ENCODE data around the gene VANGL2. TPM values are rescaled to one million over a fixed set of nuclear protein-coding genes. Genes with fewer than 3 reads are reported as not detected.

VANGL2 gene
- total and polyA plus RNA-seq, 4 experiments from 2014 or later = not detected

DNA sequence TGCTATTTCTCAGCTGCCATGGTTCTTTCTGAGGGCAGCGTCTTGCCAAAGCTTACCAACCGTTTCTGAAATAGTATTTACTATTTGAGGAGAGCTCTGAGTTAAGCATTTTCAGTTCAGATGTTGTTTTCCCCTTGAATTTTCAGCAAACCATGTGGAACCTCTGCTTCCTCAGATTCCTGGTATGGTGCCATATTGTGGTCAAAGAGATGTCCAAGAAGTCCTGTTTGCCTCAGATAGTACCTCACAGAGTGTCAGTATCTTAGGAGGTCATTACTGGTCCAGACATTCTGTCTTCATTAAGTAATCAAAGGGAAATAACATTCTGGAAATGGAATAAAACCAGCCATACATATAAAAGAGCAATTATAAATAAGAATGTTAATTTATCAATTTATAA lies 36.6 kb downstream of the VANGL2 start:
- no peak for DNase-seq
- Histone ChIP-seq H3K4me3 (ENCODE audit: low read length in 2 of 2) (no peak overlapping the region), H3K27ac (ENCODE audit: low read depth, low read length) (peak overlapping the region; percentile 77), H3K36me3 (ENCODE audit: insufficient read depth, low read length) (no peaks in the 10 kb centered on the region), H3K27me3 (ENCODE audit: insufficient read depth, low read length) (no peaks in the 10 kb centered on the region), H3K4me1 (ENCODE audit: insufficient read depth, low read length) (peaks cover 41% of the 10 kb centered on the region), H3K9me3 (ENCODE audit: control insufficient read depth in 1 of 2, low read length in 2 of 2) (no peaks in the 10 kb centered on the region)
- Mint-ChIP-seq H3K9me3 (peaks cover 0 to 17% (median 3%) of the 10 kb centered on the region in 8 donors), H3K4me3 (peak overlapping the region in 4 of 8 donors; percentile 37 to 91 (median 81)), H3K27ac (peak overlapping the region; percentile 82 to 99 (median 98)), H3K4me1 (peaks cover 35 to 63% (median 50%) of the 10 kb centered on the region in 4 donors), H3K27me3 (no peaks in the 10 kb centered on the region), H3K36me3 (peaks cover 0 to 4% of the 10 kb centered on the region in 2 donors)
- CTCF ChIA-PET (ENCODE audit: partially characterized antibody) = interaction anchor here (1.0 to 1.6 kb wide), 4 partner anchors 8 to 173 kb away, joined by 3 to 5 read pairs (median 4); no protein-coding TSS in a partner anchor
- POLR2A ChIA-PET (ENCODE audit: partially characterized antibody) = interaction anchor here (1.2 to 1.6 kb wide), 4 partner anchors 8 to 124 kb away, joined by 3 to 9 read pairs (median 6); no protein-coding TSS in a partner anchor
- intact Hi-C loops (cut with micrococcal nuclease) = no loop called here

DNA sequence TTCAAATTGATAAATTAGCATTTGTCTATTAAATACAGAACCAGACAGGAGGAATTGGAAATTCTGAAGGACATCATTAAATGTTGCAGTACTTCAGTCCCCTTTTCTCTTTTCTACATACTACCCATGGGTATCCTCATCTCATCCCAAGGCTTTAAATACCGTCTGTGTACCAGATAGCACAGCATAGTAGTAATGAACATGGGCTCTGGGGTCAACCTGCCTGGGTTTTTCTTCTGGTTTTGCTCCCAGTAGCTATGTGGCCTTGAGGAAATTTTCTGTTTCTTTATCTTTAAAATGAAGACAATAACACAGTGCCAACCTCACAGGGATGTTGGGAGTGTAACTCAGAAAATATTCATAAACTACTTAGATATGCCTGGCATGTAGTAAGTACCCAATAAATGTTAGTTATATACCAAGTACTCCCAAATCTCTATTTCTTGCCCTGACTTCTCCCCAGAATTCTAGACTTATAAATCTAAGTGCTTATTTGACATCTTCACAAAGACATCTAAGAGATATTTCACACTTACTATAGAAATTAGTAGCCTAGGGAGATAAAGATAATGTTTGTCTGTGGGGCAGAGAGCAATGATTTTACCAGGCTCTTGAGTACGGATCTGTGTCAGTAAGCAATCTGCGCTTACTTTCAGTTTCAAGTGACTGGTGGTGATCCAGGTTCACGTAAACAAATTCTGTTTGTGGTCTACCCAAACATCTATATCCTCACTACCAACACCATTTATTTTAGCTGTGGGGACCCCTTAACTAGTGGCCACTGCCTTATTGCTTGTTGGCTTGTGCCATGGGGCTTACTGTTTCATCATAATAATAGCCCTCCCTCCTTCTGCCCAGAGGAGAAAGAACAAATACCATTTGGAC lies 37.3 kb downstream of the VANGL2 start:
- DNase-seq = peak; percentile 50 to 60 (median 52)
- Mint-ChIP-seq H3K36me3 (peaks cover 0 to 4% of the 10 kb centered on the region in 2 donors), H3K9me3 (peaks cover 0 to 17% (median 3%) of the 10 kb centered on the region in 8 donors)

GRCh38 chr1:160438317-160438918 lies 38.1 kb downstream of the VANGL2 start:
- peaks cover 0 to 4% of the 10 kb centered on the region in 2 donors for H3K36me3 Mint-ChIP-seq
- peaks cover 0 to 17% (median 3%) of the 10 kb centered on the region in 8 donors for H3K9me3 Mint-ChIP-seq
- no peaks in the 10 kb centered on the region for H3K9me3 ChIP-seq (ENCODE audit: control insufficient read depth in 1 of 2, low read length in 2 of 2)
- H3K4me1 ChIP-seq (ENCODE audit: insufficient read depth, low read length) = peaks cover 34% of the 10 kb centered on the region
- no peaks in the 10 kb centered on the region for H3K27me3 Mint-ChIP-seq
- ChIA-PET POLR2A (ENCODE audit: partially characterized antibody) (interaction anchor here (0.8 to 1.6 kb wide), 8 partner anchors 8 to 140 kb away, joined by 3 to 9 read pairs (median 4); no protein-coding TSS in a partner anchor), CTCF (ENCODE audit: partially characterized antibody) (interaction anchor here (1.6 kb wide), 1 partner anchor 10 kb away, joined by 6 read pairs; no protein-coding TSS in a partner anchor)
- DNase-seq = no peak
- peaks cover 32 to 56% (median 43%) of the 10 kb centered on the region in 4 donors for H3K4me1 Mint-ChIP-seq
- peak overlapping the region; percentile 31 to 62 for H3K4me3 ChIP-seq (ENCODE audit: low read length in 2 of 2)
- H3K27ac Mint-ChIP-seq = peak overlapping the region; percentile 82 to 99 (median 98)
- H3K4me3 Mint-ChIP-seq = peak overlapping the region; percentile 86 to 91 (median 88)
- no peaks in the 10 kb centered on the region for H3K27me3 ChIP-seq (ENCODE audit: insufficient read depth, low read length)
- peak overlapping the region; percentile 77 for H3K27ac ChIP-seq (ENCODE audit: low read depth, low read length)
- intact Hi-C loops (cut with micrococcal nuclease) = loop anchor here (2.0 kb wide), 1 partner anchor 24 kb away; no protein-coding TSS in a partner anchor
- H3K36me3 ChIP-seq (ENCODE audit: insufficient read depth, low read length) = no peaks in the 10 kb centered on the region

More for the DNA sequence above, 37.3 kb downstream of the VANGL2 start:
- Mint-ChIP-seq H3K27ac (peak overlapping the region; percentile 82 to 99 (median 98)), H3K27me3 (no peaks in the 10 kb centered on the region), H3K4me3 (peak overlapping the region; percentile 86 to 91 (median 88)), H3K4me1 (peaks cover 31 to 57% (median 45%) of the 10 kb centered on the region in 4 donors)
- H3K9me3 ChIP-seq (ENCODE audit: control insufficient read depth in 1 of 2, low read length in 2 of 2) = no peaks in the 10 kb centered on the region
- intact Hi-C loops (cut with micrococcal nuclease) = loop anchor here (2.0 kb wide), 1 partner anchor 25 kb away; no protein-coding TSS in a partner anchor
- peaks cover 34% of the 10 kb centered on the region for H3K4me1 ChIP-seq (ENCODE audit: insufficient read depth, low read length)
- POLR2A ChIA-PET (ENCODE audit: partially characterized antibody) = interaction anchor here (0.8 to 1.6 kb wide), 7 partner anchors 9 to 141 kb away, joined by 3 to 9 read pairs (median 4); no protein-coding TSS in a partner anchor
- H3K27me3 ChIP-seq (ENCODE audit: insufficient read depth, low read length) = no peaks in the 10 kb centered on the region
- H3K4me3 ChIP-seq (ENCODE audit: low read length in 2 of 2) = peak overlapping the region; percentile 31 to 62
- H3K27ac ChIP-seq (ENCODE audit: low read depth, low read length) = peak overlapping the region; percentile 77
- CTCF ChIA-PET (ENCODE audit: partially characterized antibody) = interaction anchor here (1.0 to 1.6 kb wide), 4 partner anchors 9 to 172 kb away, joined by 3 to 6 read pairs (median 5); no protein-coding TSS in a partner anchor
- H3K36me3 ChIP-seq (ENCODE audit: insufficient read depth, low read length) = no peaks in the 10 kb centered on the region

GRCh38 chr1:160438935-160439334 lies 38.6 kb downstream of the VANGL2 start:
- H3K9me3 Mint-ChIP-seq = peaks cover 0 to 17% (median 3%) of the 10 kb centered on the region in 8 donors
- Histone ChIP-seq H3K36me3 (ENCODE audit: insufficient read depth, low read length) (no peaks in the 10 kb centered on the region), H3K27me3 (ENCODE audit: insufficient read depth, low read length) (no peaks in the 10 kb centered on the region), H3K4me1 (ENCODE audit: insufficient read depth, low read length) (peaks cover 37% of the 10 kb centered on the region), H3K27ac (ENCODE audit: low read depth, low read length) (peak overlapping the region; percentile 77), H3K4me3 (ENCODE audit: low read length in 2 of 2) (peak overlapping the region; percentile 31 to 62), H3K9me3 (ENCODE audit: control insufficient read depth in 1 of 2, low read length in 2 of 2) (no peaks in the 10 kb centered on the region)
- peak overlapping the region in 7 of 8 donors; percentile 86 to 91 (median 88) for H3K4me3 Mint-ChIP-seq
- ChIA-PET CTCF (ENCODE audit: partially characterized antibody) (interaction anchor here (1.0 to 1.6 kb wide), 3 partner anchors 10 to 168 kb away, joined by 3 to 6 read pairs (median 3); no protein-coding TSS in a partner anchor), POLR2A (ENCODE audit: partially characterized antibody) (interaction anchor here (0.9 to 1.1 kb wide), 2 partner anchors 9 to 102 kb away, joined by 3 to 5 read pairs; no protein-coding TSS in a partner anchor)
- peaks cover 0 to 4% of the 10 kb centered on the region in 2 donors for H3K36me3 Mint-ChIP-seq
- H3K4me1 Mint-ChIP-seq = peaks cover 36 to 59% (median 46%) of the 10 kb centered on the region in 4 donors
- intact Hi-C loops (cut with micrococcal nuclease) = loop anchor here (2.0 kb wide), 1 partner anchor 24 kb away; no protein-coding TSS in a partner anchor
- no peak for DNase-seq
- no peaks in the 10 kb centered on the region for H3K27me3 Mint-ChIP-seq
- peak overlapping the region; percentile 82 to 99 (median 98) for H3K27ac Mint-ChIP-seq

DNA sequence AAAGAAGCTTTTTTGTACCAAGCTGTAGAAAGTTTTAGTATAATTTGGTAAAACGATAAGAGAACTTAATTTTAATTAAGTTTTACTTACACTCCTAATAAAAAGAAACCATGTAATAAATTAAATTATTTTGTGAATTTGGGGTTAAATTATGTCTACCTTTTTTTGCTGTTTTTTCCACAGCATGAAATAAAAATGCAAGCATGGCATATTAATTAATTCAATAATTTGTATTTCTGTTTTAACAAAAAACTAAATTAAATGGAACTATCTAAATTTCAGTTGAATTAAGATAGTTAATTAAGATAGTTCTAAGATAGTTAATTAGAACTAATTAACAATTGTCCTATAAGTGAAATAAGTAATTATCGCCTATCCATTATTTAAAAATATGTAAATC lies 39.4 kb downstream of the VANGL2 start:
- Histone ChIP-seq H3K4me1 (ENCODE audit: insufficient read depth, low read length) (peaks cover 45% of the 10 kb centered on the region), H3K4me3 (ENCODE audit: low read length in 2 of 2) (no peak overlapping the region), H3K27me3 (ENCODE audit: insufficient read depth, low read length) (no peaks in the 10 kb centered on the region), H3K27ac (ENCODE audit: low read depth, low read length) (no peak overlapping the region), H3K9me3 (ENCODE audit: control insufficient read depth in 1 of 2, low read length in 2 of 2) (no peaks in the 10 kb centered on the region), H3K36me3 (ENCODE audit: insufficient read depth, low read length) (no peaks in the 10 kb centered on the region)
- no peak overlapping the region for H3K27ac Mint-ChIP-seq
- H3K27me3 Mint-ChIP-seq = no peaks in the 10 kb centered on the region
- H3K4me3 Mint-ChIP-seq = no peak overlapping the region
- ChIA-PET CTCF (ENCODE audit: partially characterized antibody) (interaction anchor here (1.0 kb wide), 2 partner anchors 12 to 167 kb away, joined by 3 read pairs; no protein-coding TSS in a partner anchor), POLR2A (ENCODE audit: partially characterized antibody) (interaction anchor here (0.9 to 1.2 kb wide), 3 partner anchors 10 to 101 kb away, joined by 3 to 5 read pairs (median 3); no protein-coding TSS in a partner anchor)
- no peak for DNase-seq
- H3K9me3 Mint-ChIP-seq = peaks cover 0 to 11% (median 0%) of the 10 kb centered on the region in 8 donors
- peaks cover 39 to 58% (median 49%) of the 10 kb centered on the region in 4 donors for H3K4me1 Mint-ChIP-seq
- intact Hi-C loops (cut with micrococcal nuclease) = loop anchor here (2.0 kb wide), 1 partner anchor 23 kb away; no protein-coding TSS in a partner anchor
- H3K36me3 Mint-ChIP-seq = peaks cover 0 to 4% of the 10 kb centered on the region in 2 donors

- Histone ChIP-seq H3K9me3 (ENCODE audit: control insufficient read depth in 1 of 2, low read length in 2 of 2) (no peaks in the 10 kb centered on the region), H3K36me3 (ENCODE audit: insufficient read depth, low read length) (no peaks in the 10 kb centered on the region), H3K27me3 (ENCODE audit: insufficient read depth, low read length) (no peaks in the 10 kb centered on the region), H3K4me1 (ENCODE audit: insufficient read depth, low read length) (peaks cover 78% of the 10 kb centered on the region), H3K27ac (ENCODE audit: low read depth, low read length) (peak overlapping the region; percentile 11), H3K4me3 (ENCODE audit: low read length in 2 of 2) (no peak overlapping the region)
- intact Hi-C loops (cut with micrococcal nuclease) = no loop called here
- Mint-ChIP-seq H3K4me3 (peak overlapping the region; percentile 6 to 70 (median 53)), H3K36me3 (no peaks in the 10 kb centered on the region), H3K27ac (peak overlapping the region; percentile 11 to 88 (median 72)), H3K9me3 (no peaks in the 10 kb centered on the region), H3K27me3 (no peaks in the 10 kb centered on the region), H3K4me1 (peaks cover 60 to 81% (median 69%) of the 10 kb centered on the region in 4 donors)
- CTCF ChIA-PET (ENCODE audit: partially characterized antibody) = interaction anchor here (0.7 to 2.2 kb wide), 3 partner anchors 14 to 160 kb away, joined by 3 to 13 read pairs (median 3); no protein-coding TSS in a partner anchor
- DNase-seq = no peak
- POLR2A ChIA-PET (ENCODE audit: partially characterized antibody) = interaction anchor here (0.6 to 5.5 kb wide), 11 partner anchors 8 to 93 kb away, joined by 3 to 35 read pairs (median 3); no protein-coding TSS in a partner anchor
Observed at GRCh38 chr1:160446945-160447600, 46.7 kb downstream of the VANGL2 start.
